ENCODE data around the gene GJA4.

DNA sequence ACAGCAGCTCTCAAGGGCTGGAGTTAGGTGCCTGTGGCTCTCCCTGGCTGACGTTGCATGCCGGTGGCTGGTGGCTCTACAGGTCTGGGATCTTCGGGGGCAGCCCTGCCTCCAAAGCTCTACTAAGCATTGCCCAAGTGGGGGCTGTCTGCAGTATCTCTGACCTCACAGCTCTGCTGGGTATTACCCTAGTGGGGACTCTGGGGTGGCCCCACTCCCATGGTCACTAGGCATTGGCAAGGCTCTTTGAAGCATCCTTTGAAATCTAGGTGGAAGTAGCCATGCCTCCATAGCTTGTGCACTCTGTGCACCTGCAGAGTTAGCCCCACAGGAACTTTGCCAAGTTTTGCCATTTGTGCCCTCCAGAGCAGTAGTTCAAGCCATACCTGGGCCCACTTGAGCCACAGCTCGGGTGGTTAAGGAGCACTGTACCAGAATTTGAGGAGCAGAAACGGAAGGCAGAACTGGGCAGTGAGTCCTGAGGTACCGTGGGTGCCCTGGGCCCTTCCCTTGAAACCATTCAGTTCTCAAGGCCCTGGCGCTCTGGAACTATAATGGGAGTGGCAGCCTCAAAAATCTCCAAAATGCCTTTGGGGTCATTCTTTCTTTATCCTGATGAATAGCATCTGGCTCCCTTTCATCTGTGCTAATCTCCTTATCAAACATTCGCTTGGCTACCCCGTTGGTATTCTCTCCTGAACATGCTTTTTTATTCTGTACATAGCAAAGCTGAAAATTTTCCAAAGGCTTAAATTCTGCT, 15.4 kb downstream of the GJA4 start:
- TF ChIP-seq, protein P1, sequence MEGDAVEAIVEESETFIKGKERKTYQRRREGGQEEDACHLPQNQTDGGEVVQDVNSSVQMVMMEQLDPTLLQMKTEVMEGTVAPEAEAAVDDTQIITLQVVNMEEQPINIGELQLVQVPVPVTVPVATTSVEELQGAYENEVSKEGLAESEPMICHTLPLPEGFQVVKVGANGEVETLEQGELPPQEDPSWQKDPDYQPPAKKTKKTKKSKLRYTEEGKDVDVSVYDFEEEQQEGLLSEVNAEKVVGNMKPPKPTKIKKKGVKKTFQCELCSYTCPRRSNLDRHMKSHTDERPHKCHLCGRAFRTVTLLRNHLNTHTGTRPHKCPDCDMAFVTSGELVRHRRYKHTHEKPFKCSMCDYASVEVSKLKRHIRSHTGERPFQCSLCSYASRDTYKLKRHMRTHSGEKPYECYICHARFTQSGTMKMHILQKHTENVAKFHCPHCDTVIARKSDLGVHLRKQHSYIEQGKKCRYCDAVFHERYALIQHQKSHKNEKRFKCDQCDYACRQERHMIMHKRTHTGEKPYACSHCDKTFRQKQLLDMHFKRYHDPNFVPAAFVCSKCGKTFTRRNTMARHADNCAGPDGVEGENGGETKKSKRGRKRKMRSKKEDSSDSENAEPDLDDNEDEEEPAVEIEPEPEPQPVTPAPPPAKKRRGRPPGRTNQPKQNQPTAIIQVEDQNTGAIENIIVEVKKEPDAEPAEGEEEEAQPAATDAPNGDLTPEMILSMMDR (IDR thresholded peaks at IDR 0.05): no peak
- TF ChIP-seq POLR2AphosphoS5 (IDR thresholded peaks at IDR 0.05): no peak
- no peak for TF ChIP-seq POLR2A (IDR thresholded peaks at IDR 0.05)

All from sigmoid colon (tissue), 4 donors.